Keratinocyte (primary cell): ENCODE data around the gene TIGAR. TPM values are rescaled to one million over a fixed set of nuclear protein-coding genes. Genes with fewer than 3 reads are reported as not detected.

ENCODE experiments used
- DNase-seq: peaks from one replicate; pipeline ENCODE4 v3.0.0-alpha.2; 2011; ENCODE audit warnings: low read depth, missing footprints, low spot score
- FAIRE-seq: peaks from 2 replicates; lab custom pipeline; 2011; peaks lifted over from hg19 to GRCh38; lab: Jason Lieb, UNC
- H2AFZ ChIP-seq: 2 replicates; pipeline ENCODE4 v1.6.0; 2012; ENCODE audit warnings: low read length, control low read depth, inconsistent platforms; ENCODE audit not compliant: control insufficient read depth
- H3K27ac ChIP-seq: 2 replicates; pipeline ENCODE4 v1.5.1; 2011; ENCODE audit warnings: low read length; ENCODE audit not compliant: control insufficient read depth, insufficient read depth
- H3K27me3 ChIP-seq: 3 replicates; pipeline ENCODE4 v1.6.0; 2011; ENCODE audit warnings: low read length; ENCODE audit not compliant: control insufficient read depth, insufficient read depth; ENCODE audit errors: extremely low read depth
- H3K36me3 ChIP-seq, 2 experiments: 2 replicates in 1 of 2; 3 replicates in 1 of 2; pipeline ENCODE4 v1.5.1; 2011; ENCODE audit warnings: low read length in 2 of 2, mild to moderate bottlenecking in 1 of 2; ENCODE audit not compliant: control insufficient read depth in 2 of 2, insufficient read depth in 2 of 2; ENCODE audit errors: extremely low read depth in 1 of 2
- H3K4me1 ChIP-seq: 3 replicates; pipeline ENCODE4 v1.5.1; 2011; ENCODE audit warnings: low read length; ENCODE audit not compliant: control insufficient read depth, insufficient read depth; ENCODE audit errors: extremely low read depth
- H3K4me2 ChIP-seq: 3 replicates; pipeline ENCODE4 v1.6.0; 2011; ENCODE audit warnings: low read depth, low read length; ENCODE audit not compliant: control insufficient read depth, insufficient read depth; ENCODE audit errors: extremely low read depth
- H3K4me3 ChIP-seq, 3 experiments: fragments of 200-600 bp in 1 of 3; sonication (generic) in 1 of 3; 2 replicates in 2 of 3; 3 replicates in 1 of 3; pipeline ENCODE4 v1.5.1; 2011 to 2016; ENCODE audit warnings: low read length in 3 of 3, mild to moderate bottlenecking in 3 of 3, control low read depth in 2 of 3, inconsistent platforms in 1 of 3, low read depth in 1 of 3, mixed read lengths in 1 of 3, mixed run types in 1 of 3, moderate library complexity in 1 of 3; ENCODE audit not compliant: control insufficient read depth in 2 of 3, insufficient read depth in 2 of 3; ENCODE audit errors: extremely low read depth in 1 of 3
- H3K79me2 ChIP-seq: 2 replicates; pipeline ENCODE4 v1.6.0; 2012; ENCODE audit warnings: low read length; ENCODE audit not compliant: control insufficient read depth, insufficient read depth
- H3K9ac ChIP-seq: 3 replicates; pipeline ENCODE4 v1.6.0; 2011; ENCODE audit warnings: low read length; ENCODE audit not compliant: control insufficient read depth, insufficient read depth; ENCODE audit errors: extremely low read depth
- H3K9me1 ChIP-seq: 3 replicates; pipeline ENCODE4 v1.6.0; 2011; ENCODE audit warnings: low read length; ENCODE audit not compliant: control insufficient read depth, insufficient read depth; ENCODE audit errors: extremely low read depth
- H3K9me3 ChIP-seq: 2 replicates; pipeline ENCODE4 v1.5.1; 2012; ENCODE audit warnings: low read depth, low read length; ENCODE audit not compliant: control insufficient read depth
- H4K20me1 ChIP-seq: 3 replicates; pipeline ENCODE4 v1.6.0; 2011; ENCODE audit warnings: low read length; ENCODE audit not compliant: control insufficient read depth, insufficient read depth; ENCODE audit errors: extremely low read depth
- EZH2 ChIP-seq: IDR thresholded peaks from one replicate; pipeline ENCODE4 v1.6.1; 2012; ENCODE audit warnings: inconsistent platforms, mild to moderate bottlenecking, low read length, moderate library complexity
- dilution Hi-C: fragments of 300-500 bp; cut with MboI; formaldehyde crosslinking; loops from one replicate; pipeline ENCODE4 v1.7.0; 2020; ENCODE audit warnings: low sequenced_read_pairs; ENCODE audit not compliant: extremely low pct_ligation_motif_present
- polyA plus RNA-seq, 5 experiments: library from polyadenylated mRNA; depleted of rRNA in 3 of 5; stranded (reverse) in 3 of 5; stranded (forward) in 1 of 5; unstranded in 1 of 5; fragments of >200 nt; gene quantifications; 1 replicate in 1 of 5; 2 replicates in 3 of 5; 3 replicates in 1 of 5; pipeline versions ENCODE4 v1.2.1 to v1.2.3, GENCODE V29; 2011 to 2012; ENCODE audit warnings: missing spikeins in 2 of 5, low read depth in 1 of 5, low replicate concordance in 1 of 5
- TF ChIP-seq, protein P1 (sequence below), 3 experiments: IDR thresholded peaks in 1 of 3; conservative IDR thresholded peaks in 1 of 3; optimal IDR thresholded peaks in 1 of 3; 2 replicates in 2 of 3; 3 replicates in 1 of 3; pipeline versions ENCODE3 to v1.5.1; 2011; ENCODE audit warnings: low read length in 3 of 3, mild to moderate bottlenecking in 3 of 3, moderate library complexity in 2 of 3, control low read depth in 1 of 3, inconsistent platforms in 1 of 3; ENCODE audit not compliant: insufficient read depth in 2 of 3; ENCODE audit errors: extremely low read depth in 1 of 3

TIGAR gene
- polyA plus RNA-seq, 1 donor (not counting 4 experiments of a cell fraction or from before 2014, with no cell fraction given), result 37.3 TPM

DNA sequence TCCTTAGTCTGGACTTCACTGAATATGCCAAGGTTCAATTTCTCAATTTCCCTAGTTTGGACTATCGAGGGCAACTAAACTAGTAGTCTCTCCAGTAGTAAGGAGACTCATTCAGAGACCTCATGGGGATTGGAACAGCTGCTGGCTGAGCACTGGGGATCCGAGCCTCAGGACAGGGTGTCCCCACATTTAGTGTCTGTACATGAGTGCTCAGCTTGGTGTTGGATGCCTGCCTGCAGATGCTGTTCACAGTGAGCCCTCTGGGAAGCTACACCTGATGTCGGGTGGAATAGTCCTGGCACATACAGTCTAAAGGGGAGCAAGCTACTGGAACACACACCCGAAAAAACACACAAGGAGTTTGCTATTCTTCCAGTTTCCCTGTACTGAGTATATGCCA is 59.3 kb downstream of the TIGAR start:
- Histone ChIP-seq H4K20me1 (no peaks in the 10 kb centered on the region), H3K27me3 (peaks cover 23% of the 10 kb centered on the region), H3K79me2 (no peaks in the 10 kb centered on the region), H3K4me2 (no peak overlapping the region), H3K4me1 (no peaks in the 10 kb centered on the region), H3K9me1 (no peaks in the 10 kb centered on the region), H3K4me3 (no peak overlapping the region), H3K27ac (no peak overlapping the region), H3K9ac (no peak overlapping the region), H3K9me3 (no peaks in the 10 kb centered on the region), H3K36me3 (no peaks in the 10 kb centered on the region), H2AFZ (no peak overlapping the region)
- DNase-seq (no peak), FAIRE-seq (no peak)
- no peak for TF ChIP-seq EZH2
- TF ChIP-seq, protein P1, sequence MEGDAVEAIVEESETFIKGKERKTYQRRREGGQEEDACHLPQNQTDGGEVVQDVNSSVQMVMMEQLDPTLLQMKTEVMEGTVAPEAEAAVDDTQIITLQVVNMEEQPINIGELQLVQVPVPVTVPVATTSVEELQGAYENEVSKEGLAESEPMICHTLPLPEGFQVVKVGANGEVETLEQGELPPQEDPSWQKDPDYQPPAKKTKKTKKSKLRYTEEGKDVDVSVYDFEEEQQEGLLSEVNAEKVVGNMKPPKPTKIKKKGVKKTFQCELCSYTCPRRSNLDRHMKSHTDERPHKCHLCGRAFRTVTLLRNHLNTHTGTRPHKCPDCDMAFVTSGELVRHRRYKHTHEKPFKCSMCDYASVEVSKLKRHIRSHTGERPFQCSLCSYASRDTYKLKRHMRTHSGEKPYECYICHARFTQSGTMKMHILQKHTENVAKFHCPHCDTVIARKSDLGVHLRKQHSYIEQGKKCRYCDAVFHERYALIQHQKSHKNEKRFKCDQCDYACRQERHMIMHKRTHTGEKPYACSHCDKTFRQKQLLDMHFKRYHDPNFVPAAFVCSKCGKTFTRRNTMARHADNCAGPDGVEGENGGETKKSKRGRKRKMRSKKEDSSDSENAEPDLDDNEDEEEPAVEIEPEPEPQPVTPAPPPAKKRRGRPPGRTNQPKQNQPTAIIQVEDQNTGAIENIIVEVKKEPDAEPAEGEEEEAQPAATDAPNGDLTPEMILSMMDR (optimal IDR thresholded peaks at IDR 0.05 in 1 of 3, IDR thresholded peaks at IDR 0.05 in 1 of 3, conservative IDR thresholded peaks at IDR 0.05 in 1 of 3; ENCODE audit: extremely low read depth in 1 of 3, insufficient read depth in 2 of 3, low read length in 3 of 3), result no peak
- dilution Hi-C loops, result no loop called here

DNA sequence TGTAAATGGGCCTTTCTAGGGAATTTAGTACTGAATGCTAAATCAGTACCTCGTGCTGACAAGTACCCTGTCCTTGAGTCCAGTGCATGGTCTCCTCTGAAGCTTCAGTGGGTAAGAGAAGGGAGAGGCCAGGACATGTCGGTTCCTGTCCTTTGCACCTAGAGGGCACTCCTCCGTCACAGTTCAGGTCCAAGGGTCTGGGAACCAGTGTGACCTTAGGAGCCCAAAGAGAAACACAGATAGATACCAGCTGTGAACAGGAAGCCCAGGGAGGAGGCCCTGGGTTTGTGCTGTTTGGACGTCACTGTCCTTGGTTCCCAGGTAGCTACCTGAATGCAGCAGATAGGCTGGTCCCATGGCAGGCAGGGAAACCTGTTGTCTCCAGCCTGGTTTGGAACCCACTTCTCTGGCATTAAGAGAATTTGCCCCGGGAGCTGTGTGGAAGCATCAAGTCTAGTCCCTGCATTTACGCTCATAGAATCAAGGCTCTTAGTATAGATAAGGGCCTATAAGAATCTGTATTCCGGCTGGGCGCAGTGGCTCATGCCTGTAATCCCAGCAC is 62.4 kb downstream of the TIGAR start:
- Histone ChIP-seq H3K4me1 (no peaks in the 10 kb centered on the region), H4K20me1 (no peaks in the 10 kb centered on the region), H3K9me1 (no peaks in the 10 kb centered on the region), H3K27ac (no peak overlapping the region), H3K4me2 (no peak overlapping the region), H3K9ac (no peak overlapping the region), H3K9me3 (no peaks in the 10 kb centered on the region), H3K4me3 (no peak overlapping the region), H3K27me3 (peaks cover 22% of the 10 kb centered on the region), H2AFZ (no peak overlapping the region), H3K79me2 (no peaks in the 10 kb centered on the region), H3K36me3 (no peaks in the 10 kb centered on the region)
- FAIRE-seq (no peak), DNase-seq (no peak)
- dilution Hi-C loops, result no loop called here
- no peak for TF ChIP-seq EZH2
- TF ChIP-seq, protein P1 (optimal IDR thresholded peaks at IDR 0.05 in 1 of 3, IDR thresholded peaks at IDR 0.05 in 1 of 3, conservative IDR thresholded peaks at IDR 0.05 in 1 of 3; ENCODE audit: extremely low read depth in 1 of 3, insufficient read depth in 2 of 3, low read length in 3 of 3), result peak in 1 of 3 experiments; percentile 7
